ENCODE data around the gene C10orf71.

The C10orf71 gene

DNA sequence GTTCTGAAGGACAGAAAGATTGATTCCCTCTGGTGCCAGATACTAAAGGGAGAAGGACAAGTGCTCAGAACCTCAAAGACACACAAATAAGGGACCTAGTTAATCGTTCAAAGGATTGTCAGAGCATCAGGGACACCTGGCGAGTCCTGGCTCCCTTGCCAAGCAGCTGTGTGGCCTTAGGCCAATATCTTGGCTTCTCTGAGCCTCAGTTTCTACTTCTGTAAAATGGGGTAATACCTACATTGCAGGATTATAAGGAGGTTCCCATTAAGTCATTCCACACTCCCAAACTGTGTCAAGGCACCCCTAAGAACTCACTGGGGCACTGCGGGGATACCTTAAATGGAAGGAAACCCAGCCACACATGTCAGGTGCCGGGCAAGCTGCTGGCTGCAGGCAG lies 67.5 kb downstream of the C10orf71 start:
- TF ChIP-seq, protein P1, sequence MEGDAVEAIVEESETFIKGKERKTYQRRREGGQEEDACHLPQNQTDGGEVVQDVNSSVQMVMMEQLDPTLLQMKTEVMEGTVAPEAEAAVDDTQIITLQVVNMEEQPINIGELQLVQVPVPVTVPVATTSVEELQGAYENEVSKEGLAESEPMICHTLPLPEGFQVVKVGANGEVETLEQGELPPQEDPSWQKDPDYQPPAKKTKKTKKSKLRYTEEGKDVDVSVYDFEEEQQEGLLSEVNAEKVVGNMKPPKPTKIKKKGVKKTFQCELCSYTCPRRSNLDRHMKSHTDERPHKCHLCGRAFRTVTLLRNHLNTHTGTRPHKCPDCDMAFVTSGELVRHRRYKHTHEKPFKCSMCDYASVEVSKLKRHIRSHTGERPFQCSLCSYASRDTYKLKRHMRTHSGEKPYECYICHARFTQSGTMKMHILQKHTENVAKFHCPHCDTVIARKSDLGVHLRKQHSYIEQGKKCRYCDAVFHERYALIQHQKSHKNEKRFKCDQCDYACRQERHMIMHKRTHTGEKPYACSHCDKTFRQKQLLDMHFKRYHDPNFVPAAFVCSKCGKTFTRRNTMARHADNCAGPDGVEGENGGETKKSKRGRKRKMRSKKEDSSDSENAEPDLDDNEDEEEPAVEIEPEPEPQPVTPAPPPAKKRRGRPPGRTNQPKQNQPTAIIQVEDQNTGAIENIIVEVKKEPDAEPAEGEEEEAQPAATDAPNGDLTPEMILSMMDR (IDR thresholded peaks at IDR 0.05; ENCODE audit: control insufficient read depth, insufficient read depth, low read depth, low read length, missing control alignments) = no peak
- H3K4me3 ChIP-seq (ENCODE audit: control insufficient read depth, low read depth, low read length) = no peak overlapping the region
- no peak for DNase-seq (ENCODE audit: low read depth)

DNA sequence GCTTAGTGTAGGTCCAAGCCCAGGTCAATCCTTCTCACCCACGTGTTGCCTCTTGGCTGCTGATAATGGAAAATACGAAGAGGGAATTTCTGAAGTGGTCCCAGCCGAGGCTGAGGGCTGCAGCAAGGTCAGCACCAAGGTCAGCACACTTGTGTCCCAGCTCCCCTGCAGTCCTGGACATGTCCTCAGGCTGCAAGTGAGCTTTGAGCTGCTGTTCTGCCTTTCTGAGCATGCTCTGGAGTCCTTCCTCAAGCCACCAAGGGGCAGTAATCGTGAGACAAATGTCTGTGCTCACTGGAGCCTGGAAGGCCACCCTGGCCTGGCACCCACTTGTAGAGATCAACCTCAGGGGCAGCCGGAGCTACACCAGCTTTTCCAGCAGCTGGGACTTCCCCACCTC lies 68.6 kb downstream of the C10orf71 start:
- no peak overlapping the region for H3K4me3 ChIP-seq (ENCODE audit: control insufficient read depth, low read depth, low read length)
- DNase-seq (ENCODE audit: low read depth) = no peak
- TF ChIP-seq, protein P1 (IDR thresholded peaks at IDR 0.05; ENCODE audit: control insufficient read depth, insufficient read depth, low read depth, low read length, missing control alignments) = no peak

DNA sequence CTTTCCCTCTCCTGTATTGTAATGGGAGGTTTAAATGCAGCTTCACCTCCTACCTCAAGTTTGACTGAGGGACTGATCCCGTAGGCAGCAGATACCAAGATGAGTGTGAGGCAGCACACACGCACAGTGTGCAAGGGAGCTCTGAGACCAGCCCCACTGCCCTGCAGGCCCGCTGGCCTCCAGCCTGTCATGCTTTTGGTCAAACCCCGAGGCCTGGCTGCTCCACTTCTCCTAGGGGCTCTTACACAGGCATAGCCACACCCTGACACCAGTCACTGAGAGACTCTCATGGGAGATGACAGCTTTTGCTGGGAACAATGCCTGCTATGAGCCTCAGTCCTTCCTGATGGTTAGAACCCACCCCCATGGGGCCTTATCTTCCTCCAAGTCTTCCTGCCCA lies 69.3 kb downstream of the C10orf71 start:
- TF ChIP-seq, protein P1 (IDR thresholded peaks at IDR 0.05; ENCODE audit: control insufficient read depth, insufficient read depth, low read depth, low read length, missing control alignments) = no peak
- DNase-seq (ENCODE audit: low read depth) = no peak
- H3K4me3 ChIP-seq (ENCODE audit: control insufficient read depth, low read depth, low read length) = no peak overlapping the region

DNA sequence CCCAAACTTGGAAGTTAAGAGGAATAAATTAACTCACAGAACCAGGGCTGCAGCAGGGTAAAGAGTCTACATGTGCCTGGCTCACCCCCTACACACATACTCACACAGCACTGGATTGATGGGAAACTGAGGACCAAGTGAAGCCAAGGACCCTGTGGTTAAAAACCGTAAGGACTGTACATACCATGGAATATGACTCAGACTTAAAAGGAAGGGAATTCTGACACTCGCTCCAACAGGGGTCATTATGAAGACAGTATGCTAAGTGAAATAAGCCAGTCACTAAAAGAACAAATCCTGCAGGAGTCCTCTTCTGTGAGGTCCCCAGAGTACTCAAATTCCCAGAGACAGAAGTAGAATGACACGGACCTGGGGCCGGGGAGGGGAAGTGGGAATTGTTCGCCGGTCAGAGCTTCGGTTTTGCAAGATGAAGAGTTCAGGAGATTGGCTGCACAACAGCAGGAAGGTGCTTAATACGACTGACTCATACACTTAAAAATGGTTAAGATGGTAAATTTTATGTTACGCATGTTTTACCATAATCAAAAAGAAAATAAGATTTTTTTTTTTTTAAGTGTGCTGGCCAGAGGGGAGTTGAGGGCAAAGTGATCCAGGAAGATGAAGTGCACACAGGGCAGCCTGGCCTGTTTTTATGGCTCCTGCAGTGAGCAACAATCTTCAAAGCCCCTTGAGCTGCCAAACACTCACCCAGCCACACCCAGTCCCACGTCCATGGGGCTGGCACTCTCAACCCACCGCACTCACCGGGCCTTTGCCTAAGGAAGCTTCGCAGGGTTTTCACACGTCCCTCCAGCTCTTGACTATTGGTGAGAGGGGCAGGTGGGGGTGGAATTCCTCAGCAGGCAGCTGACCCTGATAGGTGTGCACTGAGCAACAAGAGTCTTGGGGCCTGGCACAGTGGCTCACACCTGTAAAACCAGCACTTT lies 70.5 kb downstream of the C10orf71 start:
- DNase-seq (ENCODE audit: low read depth) = no peak
- H3K4me3 ChIP-seq (ENCODE audit: control insufficient read depth, low read depth, low read length) = no peak overlapping the region

DNA sequence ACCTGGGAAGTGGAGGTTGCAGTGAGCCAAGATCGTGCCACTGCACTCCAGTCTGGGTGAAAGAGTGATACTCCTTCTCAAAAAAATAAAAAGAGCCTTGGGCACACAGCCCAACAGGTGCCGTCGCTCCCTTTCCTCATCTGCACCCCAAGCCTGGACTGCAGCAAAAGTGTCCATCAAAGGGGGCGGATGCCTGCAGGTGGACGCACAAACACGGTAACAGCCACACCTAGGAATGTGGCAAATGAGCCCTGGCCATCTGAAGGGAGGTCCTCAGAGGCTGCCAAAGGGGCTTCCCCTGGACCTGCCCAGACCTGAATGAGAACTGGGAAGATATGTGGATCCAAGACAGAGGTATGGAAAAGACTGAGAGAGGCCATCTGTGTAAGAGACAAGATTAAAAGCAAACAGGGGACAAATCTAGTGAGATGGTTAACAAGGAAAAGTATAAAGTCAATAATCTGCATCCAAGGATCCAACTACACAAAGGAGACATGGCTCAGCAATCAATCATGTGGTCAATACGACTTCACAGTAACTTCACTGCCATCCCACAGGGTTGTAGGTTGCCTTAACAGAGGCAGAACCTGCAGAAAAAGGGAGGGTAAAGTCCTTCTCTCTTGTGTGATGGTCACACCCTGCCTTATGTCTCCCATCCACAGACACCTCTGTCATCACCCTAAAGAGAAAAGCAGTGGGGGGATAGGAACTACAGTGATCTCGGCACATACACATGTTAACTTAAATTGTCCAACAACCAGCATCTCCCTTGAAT lies 71.5 kb downstream of the C10orf71 start:
- DNase-seq (ENCODE audit: low read depth) = no peak
- H3K4me3 ChIP-seq (ENCODE audit: control insufficient read depth, low read depth, low read length) = no peak overlapping the region
- TF ChIP-seq, protein P1 (IDR thresholded peaks at IDR 0.05; ENCODE audit: control insufficient read depth, insufficient read depth, low read depth, low read length, missing control alignments) = no peak

More for the DNA sequence above, 70.5 kb downstream of the C10orf71 start:
- TF ChIP-seq, protein P1 (IDR thresholded peaks at IDR 0.05; ENCODE audit: control insufficient read depth, insufficient read depth, low read depth, low read length, missing control alignments) = no peak

DNA sequence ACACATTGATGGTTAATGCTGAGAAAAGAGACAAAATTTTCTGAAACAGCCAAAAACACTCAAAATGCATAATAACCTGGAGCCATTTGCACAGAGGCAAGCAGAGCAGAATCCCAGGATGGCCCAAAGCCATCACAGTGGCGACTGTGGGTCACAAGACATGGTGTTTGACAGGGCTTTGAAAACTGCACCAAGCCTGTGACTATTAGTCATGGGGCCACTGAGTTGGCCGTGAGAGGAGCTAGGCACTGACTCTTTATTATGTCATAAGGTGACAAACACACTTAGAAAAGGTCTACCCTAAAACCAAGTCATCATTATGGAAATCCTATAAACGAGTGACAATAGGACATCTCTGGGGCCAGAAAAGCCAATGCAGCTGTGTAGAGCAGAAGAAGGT lies 73.0 kb downstream of the C10orf71 start:
- DNase-seq (ENCODE audit: low read depth) = no peak
- TF ChIP-seq, protein P1 (IDR thresholded peaks at IDR 0.05; ENCODE audit: control insufficient read depth, insufficient read depth, low read depth, low read length, missing control alignments) = no peak
- H3K4me3 ChIP-seq (ENCODE audit: control insufficient read depth, low read depth, low read length) = no peak overlapping the region

All from AG09309 (cell line).